HS-5 (cell line): ENCODE data around the gene SLC34A3.
"Not testable (repeated sequence)": the region's sequence is repeated elsewhere in the genome, so short reads cannot be mapped to it uniquely, and the experiment has no call there.

ENCODE experiments used
- DNase-seq: peaks from one replicate; pipeline ENCODE4 v3.0.0-alpha.2; 2012; ENCODE audit warnings: low read depth

Gene SLC34A3

DNA sequence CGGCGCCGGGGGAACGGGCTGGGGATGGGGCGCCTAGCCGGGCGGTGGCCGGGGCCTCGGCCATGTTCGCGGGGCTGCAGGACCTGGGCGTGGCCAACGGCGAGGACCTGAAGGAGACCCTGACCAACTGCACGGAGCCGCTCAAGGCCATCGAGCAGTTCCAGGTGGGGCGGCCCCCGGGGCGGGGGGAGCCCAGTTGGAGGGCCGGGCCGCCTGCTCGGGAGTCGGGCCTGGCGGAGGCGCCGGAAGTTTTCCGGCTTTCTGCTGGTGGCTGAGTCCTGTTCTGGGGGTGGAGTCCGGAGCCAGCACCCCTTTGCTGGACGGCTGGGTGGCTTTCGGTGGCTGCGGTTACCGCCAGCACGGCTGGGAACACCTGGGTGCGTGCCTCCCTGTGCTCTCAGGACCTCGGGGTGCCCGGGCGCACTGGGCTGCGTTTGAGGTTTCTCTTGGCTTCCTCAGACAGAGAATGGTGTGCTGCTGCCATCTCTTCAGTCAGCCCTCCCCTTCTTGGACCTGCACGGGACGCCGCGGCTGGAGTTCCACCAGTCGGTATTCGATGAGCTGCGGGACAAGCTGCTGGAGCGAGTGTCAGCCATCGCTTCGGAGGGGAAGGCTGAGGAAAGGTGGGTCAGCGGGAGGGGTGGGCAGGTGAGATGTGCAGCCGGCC lies 24.9 kb downstream of the SLC34A3 start:
- no peak for DNase-seq

DNA sequence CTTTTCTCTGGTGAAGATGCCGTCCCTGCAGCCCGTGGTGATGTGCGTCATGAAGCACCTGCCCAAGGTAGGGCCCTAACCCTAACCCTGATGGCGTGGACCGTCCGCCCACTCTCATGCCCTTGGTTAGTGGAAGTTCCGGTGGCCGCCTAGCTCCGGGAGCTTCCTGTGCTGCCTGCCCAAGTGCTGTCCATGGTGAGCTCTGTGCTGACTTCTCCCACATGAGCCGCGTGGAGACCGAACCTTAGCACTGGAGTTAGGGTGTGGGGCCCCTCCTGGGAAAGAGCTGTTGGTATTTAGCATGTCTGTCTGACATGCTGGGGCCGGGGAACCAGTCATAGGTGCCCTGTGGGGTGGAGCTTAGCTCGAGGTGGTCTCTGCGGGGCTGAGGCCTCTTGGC lies 25.7 kb downstream of the SLC34A3 start:
- no peak for DNase-seq

DNA sequence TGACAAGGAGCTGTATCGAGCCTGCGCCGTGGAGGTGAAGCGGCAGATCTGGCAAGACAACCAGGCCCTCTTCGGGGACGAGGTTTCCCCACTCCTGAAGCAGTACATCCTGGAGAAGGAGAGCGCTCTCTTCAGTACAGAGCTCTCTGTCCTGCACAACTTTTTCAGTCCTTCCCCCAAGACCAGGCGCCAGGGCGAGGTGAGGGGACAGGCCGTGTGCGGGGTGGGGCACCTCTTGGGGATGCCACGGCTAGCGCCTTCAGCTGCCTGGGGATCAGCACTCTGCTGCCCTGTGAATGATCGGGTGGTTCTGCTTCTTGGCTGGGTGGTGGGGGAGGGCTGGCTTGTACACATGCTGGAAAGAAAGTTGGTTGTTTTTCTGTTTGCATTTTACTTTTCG lies 26.2 kb downstream of the SLC34A3 start:
- no peak for DNase-seq

DNA sequence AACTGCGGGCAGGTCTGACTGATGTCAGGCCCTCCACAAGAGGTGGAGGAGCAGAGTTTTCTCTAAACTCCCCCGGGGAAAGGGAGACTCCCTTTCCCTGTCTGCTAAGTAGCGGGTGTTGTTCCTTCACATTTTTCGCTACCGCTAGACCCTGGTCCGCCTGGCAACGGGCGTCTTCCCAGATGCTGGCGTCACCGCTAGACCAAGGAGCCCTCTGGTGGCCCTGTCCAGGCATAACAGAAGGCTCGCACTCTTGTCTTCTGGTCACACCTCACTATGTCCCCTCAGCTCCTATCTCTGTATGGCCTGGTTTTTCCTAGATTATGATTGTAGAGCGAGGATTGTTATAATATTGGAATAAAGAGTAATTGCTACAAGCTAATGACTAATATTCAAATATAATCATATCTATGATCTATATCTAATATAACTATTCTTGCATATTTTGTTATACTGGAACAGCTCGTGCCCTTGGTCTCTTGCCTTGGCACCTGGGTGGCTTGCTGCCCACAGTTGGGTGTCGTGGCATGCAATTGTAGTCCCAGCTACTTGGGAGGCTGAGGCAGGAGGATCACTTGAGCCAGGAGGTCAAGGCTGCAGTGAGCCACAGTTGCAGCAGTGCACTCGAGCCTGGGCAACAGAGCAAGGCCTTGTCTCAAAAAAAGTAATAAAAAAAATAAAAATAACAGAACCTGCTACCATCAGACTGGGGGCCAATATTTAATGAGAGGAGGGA lies 31.6 kb downstream of the SLC34A3 start:
- DNase-seq: not testable (repeated sequence)

DNA sequence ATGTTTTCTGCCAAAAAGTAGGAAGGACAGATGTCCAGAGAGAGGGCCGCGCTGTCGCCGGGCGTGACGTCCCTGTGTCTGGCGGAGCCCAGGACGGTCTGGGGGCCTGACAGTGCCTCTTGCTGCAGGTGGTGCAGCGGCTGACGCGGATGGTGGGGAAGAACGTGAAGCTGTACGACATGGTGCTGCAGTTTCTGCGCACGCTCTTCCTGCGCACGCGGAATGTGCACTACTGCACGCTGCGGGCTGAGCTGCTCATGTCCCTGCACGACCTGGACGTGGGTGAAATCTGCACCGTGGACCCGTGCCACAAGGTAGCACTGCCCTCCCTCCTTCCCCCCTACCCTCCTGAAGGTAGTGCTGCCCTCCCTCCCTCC lies 32.2 kb downstream of the SLC34A3 start:
- DNase-seq: no peak

DNA sequence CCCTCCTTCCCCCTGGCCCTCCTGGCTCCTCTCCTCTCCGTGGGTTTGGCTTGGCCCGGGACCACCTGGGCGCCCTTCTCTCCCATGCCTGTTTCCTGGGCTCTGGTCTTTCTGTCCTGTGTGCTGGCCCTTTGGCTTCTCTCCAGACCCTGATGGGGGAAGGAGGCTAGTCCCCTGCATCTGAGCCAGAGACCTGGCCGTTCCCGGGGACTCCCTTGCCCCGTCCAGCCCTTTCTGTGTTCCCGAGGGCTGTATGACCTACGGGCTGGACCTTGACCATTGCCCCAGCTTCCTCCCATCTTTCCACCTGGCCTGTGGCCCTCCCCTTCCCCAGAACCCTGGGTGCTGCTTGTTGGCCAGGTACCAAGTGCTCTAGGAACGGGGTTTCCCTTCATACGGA lies 32.8 kb downstream of the SLC34A3 start:
- no peak for DNase-seq

DNA sequence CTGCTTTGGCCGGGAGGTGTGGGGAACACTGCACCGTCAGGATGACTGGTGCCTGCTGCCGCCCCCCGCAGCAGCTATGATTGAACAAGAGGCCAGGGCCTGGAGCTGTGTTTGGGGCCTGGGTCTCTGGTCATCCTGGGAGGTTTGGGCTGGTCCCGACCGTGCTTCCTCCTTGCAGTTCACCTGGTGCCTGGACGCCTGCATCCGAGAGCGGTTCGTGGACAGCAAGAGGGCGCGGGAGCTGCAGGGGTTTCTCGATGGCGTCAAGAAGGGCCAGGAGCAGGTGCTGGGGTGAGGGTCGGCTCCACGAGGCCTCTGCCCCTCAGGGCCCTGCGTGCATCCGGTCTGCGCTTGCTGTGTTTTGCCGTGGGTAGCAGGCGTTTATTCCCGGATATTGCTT lies 33.4 kb downstream of the SLC34A3 start:
- no peak for DNase-seq

DNA sequence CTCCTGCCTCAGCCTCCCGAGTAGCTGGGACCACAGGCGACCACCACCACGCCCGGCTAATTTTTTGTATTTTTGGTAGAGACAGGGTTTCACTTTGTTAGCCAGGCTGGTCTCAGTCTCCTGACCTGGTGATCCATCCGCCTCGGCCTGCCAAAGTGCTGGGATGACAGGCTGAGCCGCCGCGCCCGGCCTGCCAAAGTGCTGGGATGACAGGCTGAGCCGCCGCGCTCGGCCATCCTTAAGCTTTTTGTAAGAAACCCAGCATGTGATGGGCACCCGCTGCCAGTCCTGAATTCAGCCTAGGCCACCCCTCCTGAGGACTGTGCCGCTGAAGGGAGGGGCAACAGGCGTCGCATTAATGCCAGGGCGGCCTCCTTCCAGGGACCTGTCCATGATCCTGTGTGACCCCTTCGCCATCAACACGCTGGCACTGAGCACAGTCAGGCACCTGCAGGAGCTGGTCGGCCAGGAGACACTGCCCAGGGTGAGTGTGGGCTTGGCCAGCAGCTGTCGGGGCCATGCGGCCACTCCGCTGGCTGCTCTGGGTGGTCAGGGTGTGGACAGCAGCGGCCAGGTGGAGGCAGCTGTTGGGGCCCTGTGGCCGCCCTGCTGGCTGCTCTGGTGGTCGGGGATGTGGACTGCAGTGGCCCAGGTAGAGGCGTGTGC lies 34.9 kb downstream of the SLC34A3 start:
- no peak for DNase-seq

DNA sequence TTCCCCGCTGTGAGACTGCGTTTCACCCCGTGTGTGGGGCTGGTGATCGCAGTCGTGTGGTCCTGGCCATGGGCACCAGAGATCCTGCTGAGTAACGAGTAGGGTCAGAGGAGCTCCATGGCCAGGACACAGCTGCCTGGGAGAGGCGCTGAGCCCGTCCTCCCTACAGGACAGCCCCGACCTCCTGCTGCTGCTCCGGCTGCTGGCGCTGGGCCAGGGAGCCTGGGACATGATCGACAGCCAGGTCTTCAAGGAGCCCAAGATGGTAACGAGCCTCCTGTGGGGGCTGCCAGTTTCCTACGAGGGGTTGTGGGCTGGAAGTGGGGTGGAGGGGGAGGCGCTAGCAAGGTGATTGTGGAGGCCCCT lies 35.4 kb downstream of the SLC34A3 start:
- no peak for DNase-seq

DNA sequence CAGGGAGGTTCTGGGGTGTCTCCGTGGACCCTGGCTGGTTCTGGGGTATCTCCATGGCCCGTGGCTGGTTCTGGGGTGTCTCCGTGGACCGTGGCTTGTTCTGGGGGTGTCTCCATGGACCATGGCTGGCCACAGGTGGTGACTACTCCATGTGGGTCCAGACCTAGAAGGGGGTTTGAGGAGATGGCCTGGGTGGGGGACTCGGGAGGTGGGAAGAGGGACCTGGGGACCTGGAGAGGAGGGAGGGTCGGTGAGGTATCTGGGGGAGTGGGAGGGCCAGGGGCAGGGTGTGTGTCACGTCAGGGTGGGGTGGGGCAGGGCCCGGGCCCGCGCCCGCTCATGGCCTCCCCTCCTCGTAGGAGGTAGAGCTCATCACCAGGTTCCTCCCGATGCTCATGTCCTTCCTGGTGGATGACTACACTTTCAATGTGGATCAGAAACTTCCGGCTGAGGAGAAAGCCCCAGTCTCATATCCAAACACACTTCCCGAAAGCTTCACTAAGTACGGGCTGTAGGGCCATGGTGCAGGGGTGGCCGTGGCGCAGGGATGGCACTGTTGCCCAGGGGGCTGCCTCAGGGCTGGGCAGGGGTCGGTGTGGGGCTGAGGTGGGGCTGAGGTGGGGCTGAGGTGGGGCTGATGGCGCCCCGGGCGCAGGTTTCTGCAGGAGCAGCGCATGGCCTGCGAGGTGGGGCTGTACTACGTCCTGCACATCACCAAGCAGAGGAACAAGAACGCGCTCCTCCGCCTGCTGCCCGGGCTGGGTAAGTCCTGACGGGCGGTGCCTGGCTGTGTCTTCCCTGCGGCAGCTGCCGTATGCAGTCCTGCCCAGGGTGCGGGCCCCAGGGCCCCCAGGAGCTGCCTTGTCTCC lies 36.1 kb downstream of the SLC34A3 start:
- no peak for DNase-seq

DNA sequence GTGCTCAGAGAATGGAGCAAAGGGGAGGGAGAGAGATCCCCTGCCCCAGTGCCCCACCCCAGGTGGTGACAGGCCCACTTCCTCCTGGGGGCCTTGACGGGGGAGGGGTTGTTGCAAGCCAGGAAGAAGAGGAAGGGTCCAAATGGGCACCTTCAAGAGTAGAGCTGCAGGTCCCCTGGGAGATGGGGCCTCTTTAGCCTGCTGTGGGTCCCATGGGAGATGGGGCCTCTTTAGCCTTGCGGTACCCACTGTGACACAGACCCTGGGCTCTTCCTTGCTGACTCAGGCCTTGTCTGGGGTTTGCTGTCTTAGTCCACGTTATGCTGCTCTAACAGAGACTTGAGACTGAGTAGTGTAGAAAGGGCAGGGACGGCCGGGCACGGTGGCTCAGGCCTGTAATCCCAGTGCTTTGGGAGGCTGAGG lies 37.2 kb downstream of the SLC34A3 start:
- no peak for DNase-seq

DNA sequence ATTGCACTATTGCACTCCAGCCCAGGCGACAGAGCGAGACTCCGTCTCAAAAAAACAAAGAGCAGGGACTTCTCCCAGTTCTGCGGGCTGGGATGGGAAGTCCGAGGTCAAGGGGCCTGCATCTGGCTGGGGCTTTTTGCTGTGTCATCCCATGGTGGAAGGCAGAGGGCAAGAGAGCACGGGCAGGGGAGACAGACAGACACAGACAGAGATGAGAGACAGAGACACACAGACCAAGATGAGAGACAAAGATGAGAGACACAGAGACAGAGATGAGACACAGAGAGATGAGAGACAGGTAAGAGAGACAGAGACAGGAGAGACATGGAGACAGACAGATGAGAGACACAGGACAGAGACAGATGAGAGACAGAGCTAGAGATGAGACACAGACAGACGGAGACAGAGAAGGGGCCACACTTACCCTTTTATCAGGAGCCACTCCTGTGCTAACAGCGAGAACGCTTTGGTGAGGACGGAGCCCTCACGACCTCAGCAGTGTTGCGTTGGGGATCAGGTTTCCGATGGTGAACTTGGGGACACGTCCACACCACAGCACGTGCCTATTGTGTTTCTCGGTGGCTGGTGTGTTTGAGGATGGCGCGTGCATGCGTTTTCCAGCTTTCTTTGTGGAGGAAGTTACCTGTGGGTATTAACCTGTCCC lies 38.0 kb downstream of the SLC34A3 start:
- DNase-seq: no peak

DNA sequence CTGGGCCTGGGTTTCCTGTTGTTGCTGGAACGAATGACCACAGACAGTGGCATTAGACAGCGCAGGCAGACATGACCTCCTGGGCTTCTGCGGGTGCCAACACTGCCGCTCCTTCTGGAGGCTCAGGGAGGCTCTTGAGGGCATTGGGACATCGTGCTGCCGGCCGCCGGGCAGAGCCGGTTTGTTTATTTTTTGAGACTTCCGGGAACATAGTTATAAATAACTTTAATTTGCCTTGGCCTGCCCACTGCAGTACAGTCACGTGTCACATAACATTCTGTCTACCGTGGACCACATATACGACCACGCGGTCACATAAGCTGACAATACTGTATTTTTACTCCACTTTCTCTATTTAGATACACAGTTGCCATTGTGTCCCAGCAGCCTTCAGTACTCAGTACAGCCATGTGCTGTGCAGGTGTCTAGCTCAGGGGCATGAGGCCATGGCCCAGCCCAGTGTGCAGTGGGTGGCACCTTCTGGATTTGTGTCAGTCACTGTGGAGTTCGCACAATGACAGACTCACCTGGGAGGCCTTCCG lies 38.6 kb downstream of the SLC34A3 start:
- DNase-seq: no peak

DNA sequence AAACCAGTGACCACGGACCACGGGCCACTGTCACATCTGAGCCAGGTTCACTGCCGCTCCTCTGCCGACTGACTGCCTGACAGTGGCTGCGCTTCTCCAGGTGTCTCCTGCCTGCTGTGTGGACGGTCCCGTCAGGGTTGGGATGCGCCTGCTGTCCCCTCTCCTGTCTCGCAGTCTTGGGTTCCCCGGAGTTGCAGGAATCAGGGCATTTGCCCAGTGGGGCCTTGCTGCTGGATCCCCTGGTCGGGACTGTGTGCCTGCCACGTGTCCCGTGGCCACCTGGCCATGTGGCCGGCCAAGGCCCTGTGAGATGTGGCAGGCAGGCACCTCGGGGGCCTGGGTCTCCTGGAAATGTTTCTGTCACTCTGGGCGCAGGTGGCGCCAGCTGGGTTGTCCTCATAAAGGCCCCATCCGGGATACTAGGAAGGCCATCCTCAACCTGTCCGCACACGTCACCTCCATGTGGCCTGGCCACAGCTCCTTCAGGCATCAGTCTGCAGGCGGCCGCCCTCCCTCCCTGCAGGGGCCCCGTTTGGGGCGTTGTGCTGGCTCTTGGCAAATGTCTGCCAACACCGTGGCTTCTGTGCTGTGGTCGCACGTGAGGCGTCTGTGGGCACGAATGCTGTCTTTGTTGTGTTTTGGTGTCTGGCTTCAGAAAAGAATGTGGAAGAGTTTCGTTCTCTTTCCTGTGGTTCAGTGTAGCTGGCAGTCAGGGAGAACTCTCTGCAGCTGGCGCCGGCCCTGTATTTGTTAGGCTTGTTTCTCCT lies 40.4 kb downstream of the SLC34A3 start:
- DNase-seq: no peak

DNA sequence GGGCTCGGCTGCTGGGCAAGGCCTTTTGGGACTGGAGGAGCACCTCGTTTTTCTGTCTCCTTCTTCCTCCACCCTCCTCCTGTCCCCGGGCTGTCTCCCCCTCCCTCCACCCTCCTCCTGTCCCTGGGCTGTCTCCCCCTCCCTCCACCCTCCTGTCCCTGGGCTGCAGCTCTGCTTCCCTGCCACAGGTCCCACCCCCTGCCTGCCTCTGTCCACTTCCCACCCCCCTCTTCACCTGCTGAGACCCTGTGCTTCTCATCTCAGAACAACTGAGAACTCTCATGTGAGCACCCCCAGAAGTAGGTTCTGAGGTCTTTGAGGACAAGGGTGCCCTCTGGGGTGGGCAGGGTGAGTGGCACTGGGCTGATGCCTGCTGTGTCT lies 41.0 kb downstream of the SLC34A3 start:
- DNase-seq: no peak

DNA sequence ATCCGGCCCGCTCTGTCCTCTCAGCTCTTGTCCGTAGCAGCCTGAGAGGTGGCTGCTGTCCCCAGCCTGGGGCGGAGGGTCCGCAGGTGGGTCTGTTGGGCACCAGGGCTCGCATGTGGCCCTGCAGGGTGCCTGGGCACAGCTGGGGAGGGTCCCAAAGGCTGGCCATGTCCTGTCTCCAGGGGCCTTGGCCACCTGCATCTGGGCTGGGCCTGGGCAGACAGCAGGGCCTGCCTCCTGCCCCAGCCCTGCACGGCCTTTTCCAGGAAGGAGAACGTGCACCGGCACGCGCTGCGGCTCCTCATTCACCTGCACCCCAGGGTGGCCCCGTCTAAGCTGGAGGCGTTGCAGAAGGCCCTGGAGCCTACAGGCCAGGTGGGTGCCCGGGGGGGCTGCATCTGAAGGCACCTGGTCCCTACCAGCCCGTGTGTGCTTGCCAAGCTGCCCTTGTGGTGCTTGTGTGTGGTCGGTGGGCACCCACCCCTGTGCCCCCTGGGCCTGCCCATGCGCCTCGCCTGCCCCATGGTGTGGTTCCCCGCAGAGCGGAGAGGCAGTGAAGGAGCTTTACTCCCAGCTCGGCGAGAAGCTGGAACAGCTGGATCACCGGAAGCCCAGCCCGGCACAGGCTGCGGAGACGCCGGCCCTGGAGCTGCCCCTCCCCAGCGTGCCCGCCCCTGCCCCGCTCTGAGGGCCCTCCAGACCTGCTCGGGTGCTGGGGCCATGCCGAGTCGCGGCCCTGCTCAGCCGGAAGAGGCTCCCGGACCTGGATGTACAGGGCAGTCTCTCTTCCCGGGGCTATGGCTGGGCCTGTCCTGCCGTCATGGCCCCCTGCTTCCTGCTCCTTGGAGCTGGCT lies 41.8 kb downstream of the SLC34A3 start:
- DNase-seq: no peak

DNA sequence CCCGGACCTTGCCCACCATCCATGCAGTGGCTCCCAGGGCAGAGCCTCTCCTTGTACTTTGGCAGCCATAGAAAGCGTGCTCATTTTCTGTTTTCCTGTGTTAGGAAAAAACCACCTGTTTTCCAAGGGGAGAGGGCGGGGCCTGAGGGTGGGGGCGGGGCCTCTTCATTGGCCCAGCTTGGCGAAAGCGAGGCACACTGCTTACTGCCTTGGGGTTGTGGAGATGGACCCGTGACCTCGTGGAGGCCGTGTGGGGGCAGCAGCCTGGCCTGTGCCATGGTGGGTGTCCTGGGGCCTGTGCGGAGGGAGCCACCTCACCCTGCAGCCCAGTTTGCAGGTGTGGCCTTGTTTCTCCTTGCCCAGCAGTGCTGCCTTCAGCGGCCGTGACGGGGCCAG lies 42.4 kb downstream of the SLC34A3 start:
- DNase-seq: no peak

DNA sequence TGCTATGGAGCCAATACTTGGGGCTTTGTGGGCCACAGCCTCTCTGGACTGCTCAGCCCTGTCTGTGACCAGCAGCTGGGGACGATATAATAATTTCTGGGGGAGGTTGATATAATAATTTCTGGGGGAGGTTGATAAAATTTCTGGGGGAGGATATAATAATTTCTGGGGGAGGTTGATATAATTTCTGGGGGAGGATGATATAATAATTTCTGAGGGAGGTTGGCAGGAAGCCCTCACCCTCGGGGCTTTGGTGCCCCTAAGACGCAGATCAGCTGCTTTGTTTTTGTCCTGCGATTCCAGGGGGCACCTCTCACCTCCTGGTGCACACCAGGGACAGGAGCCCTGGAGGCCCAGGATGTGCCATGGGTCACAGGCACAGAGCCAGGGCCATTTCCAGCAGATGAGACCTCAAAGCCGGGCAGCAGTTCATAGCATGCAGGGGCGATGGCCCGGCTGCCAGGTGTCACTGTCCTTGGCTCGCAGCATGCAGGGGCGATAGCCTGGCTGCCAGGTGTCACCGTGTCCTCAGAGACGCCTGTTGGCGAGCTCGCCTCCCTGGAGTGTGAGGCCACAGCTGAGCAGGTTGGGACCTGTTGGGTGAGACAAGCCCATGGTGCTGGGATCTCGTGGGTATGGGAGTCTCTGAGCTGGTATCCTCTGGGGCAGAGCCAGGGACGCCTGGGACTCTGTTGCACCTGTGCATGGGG lies 43.1 kb downstream of the SLC34A3 start:
- DNase-seq: no peak

DNA sequence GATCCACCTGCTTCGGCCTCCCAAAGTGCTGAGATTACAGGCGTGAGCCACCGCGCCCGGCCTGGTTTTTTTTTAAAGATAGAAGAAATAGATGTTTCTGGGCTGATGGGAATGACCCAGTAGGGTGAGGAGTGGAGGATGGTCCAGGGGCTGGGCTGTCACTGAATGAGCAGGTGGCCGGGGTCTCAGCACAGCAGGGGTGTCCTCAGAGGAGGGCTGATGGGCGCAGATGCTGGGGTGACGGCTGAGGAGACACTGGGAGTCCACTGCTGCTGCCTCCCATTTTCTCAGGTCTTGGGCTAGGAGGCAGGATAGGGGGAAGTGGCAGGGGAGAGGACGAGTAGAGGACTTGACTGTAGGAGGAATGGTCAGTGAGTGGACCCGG lies 44.5 kb downstream of the SLC34A3 start:
- DNase-seq: no peak
